HT1080 (cell line): ENCODE measurements around the gene COL17A1. TPM values are rescaled to one million over a fixed set of nuclear protein-coding genes. Genes with fewer than 3 reads are reported as not detected.

Source experiments
- DNase-seq: peaks from one replicate; pipeline ENCODE4 v3.0.0-alpha.2; 2015; ENCODE audit warnings: low read depth
- polyA plus RNA-seq, 2 experiments: library from polyadenylated mRNA; depleted of rRNA; stranded (reverse); fragments of >200 nt; gene quantifications; 2 replicates each; pipeline ENCODE4 v1.2.3, GENCODE V29; 2015
- total RNA-seq: library from RNA; depleted of rRNA; stranded (reverse); fragments of >200 nt; shearing (Covaris generic); gene quantifications from 2 replicates; pipeline ENCODE4 v1.2.3, GENCODE V29; 2014; rRNA removed

The COL17A1 gene
- total RNA-seq: 14.2 and 17.7 TPM in 2 replicates
- polyA plus RNA-seq (2015; cell fraction: cytosol; rRNA removed): 9.4 and 10.8 TPM in 2 replicates
- polyA plus RNA-seq (2015; cell fraction: nucleus; rRNA removed): 33.2 and 35.9 TPM in 2 replicates

- peak; percentile 69 for DNase-seq
These were observed at the start of gene COL17A1 for GRCh38 chr10:104085801-104086400. TSS of gene COL17A1 (minus strand) at chr10:104085880. CDS start at chr10:104080673, 5,207 bp downstream.

DNA sequence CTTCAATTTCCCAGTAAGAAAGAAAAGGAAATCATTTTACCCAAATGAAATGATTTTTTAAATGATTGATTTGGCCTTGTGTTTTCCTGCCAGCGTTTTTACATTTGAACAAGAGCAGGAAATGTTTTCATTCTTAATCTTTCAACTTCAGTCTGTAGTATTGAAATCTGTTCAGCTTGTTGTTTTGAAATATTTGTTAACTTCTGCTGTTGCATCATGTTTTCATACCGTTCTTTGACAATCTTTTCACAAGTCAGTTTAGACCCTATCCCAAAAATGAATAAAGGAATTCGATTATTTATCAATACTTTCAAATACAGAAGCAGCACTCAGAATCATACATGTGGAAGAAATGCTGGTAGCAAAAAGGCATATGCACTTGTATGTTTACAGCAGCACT lies 44.4 kb upstream of the COL17A1 start:
- no peak for DNase-seq

DNA sequence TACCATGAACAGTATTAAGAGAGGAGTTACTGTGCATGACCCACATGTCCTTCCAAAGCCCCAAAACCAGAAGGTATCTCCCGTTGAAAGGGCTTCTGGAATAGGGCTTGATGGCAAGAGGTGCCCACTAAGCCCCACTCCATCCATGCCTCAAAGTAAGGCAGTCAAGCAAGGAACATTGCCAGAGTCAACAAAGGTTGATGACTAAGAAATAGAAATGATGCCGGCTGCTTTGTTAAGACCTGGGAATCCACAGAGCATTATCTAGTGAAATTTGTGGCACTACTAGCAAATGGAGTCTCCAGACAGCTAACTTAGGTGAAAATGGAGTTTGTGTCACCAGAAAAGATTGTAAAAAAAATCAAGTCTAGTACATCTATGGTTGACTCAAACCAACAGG lies 42.5 kb upstream of the COL17A1 start:
- DNase-seq: peak; percentile 69

DNA sequence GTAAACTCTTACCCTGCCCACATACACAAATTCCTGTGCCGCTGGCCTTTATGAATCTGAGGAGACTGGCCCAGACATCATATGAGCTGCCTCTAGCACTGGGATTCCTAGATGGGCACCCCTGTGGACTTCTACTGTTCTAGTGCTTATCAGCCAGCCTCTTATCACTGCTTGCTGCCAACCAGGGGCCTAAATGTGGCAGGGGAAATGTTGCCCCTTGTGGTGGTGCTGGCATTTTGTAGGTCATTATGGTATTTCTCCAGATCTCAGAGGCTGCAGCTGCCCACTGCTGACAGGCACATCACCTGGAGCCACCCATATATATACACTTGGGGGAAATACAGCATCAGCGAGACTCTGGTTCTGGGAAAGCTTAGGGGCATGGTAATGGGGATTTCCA lies 41.7 kb upstream of the COL17A1 start:
- DNase-seq: peak; percentile 39

DNA sequence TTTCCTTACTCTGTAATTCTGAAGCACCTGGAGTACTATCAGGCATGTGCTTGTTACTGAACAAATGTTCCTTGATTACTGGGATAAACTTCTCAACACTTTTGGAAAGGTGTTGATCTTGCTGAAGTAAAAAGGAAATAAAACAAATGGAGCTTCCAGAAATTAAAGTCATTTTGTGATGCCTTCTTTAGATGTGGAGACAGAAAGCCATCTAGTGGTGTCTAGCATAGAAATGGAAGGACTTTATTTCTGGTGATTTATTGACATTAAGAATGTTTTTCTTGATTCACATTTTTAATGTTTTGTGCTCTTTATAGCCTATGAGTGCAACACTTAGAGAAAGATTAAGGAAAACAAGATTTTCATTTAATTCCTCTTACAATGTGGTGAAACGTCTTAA lies 37.7 kb upstream of the COL17A1 start:
- peak; percentile 33 for DNase-seq

- no peak for DNase-seq
These were observed 36.8 kb upstream of the COL17A1 start for GRCh38 chr10:104122225-104123107.

DNA sequence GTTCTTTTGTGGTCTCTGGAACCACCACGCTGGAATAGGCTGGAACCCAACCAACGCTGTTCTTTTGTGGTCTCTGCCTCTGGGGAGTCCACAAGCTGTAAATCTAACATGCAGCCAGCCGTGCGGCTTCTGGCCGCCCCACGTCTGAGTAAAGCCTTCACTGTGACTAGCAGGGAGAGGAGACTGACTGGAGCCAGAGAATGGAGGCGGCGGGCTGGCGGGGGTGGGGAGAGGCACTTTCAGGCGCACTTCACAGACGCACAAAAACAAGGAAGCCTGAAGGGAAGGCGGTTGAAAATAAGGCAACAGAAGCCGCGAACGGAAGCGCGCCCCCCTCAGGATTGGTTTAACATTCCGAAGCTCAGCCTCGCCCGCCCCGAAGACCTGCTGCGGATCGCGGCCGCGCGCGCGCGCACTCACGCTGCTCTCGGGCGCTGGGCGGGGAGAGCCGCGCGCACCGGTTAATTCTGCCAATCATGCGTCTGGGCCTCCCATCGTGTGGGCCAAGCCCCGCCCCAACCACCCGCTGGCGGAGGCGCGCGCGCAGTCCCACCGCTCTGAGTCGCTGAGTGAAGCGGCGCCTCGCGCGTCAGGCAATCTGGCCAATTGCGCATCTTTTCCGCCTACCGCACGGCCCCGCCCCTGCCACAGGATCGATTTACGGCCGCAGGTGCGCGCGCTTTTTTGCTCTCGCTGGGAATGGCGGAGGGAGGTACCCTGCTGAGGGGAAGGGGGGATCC lies 36.0 kb upstream of the COL17A1 start, which contains the start of gene SFR1:
TSS of gene SFR1 (plus strand) at position 687 of the 740 bp plus-strand sequence. CDS start at position 700, 13 bp downstream.
- peak; percentile 100 for DNase-seq

- DNase-seq: peak; percentile 95
These were observed 35.3 kb upstream of the COL17A1 start for GRCh38 chr10:104120903-104121484.

DNA sequence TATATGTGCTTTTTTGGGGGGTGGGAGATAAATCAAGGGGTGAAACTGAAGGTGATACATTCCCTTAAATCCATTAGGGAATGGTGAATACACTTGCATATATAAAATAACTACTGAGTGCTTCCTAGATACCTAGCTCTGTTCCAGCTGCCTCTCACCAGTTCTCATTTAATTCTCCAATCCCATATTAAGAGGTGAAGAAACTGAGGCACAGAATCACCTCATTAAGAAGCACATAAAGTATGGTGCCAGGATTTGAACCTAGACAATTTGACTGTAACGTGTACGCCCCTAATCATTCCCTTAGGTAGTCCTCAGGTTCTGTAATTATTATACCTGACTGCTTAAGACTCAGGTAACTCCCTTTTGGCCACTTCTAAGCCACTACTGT lies 34.8 kb upstream of the COL17A1 start:
- DNase-seq: no peak

DNA sequence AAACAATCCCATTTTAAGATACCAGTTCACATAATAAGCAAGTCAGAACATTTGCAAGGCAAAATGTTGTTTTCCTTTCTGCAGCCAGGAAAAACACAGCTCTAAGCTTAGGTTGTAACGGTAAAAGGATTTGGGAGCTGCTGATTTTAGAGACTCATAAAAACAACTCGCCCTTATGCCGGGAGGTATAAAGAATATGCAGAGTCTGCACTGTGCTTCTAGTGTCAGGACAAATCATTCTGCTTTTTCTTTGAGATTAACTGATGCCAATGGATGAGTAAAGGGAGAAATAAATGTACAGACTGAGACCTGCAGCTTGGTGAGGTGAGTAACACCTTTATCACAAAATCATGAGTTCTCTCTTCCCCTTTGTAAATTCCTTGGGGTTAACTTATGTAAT lies 34.3 kb upstream of the COL17A1 start:
- no peak for DNase-seq

GRCh38 chr10:104117839-104118323 lies 32.2 kb upstream of the COL17A1 start:
- peak; percentile 89 for DNase-seq

GRCh38 chr10:104113376-104113956 lies 27.8 kb upstream of the COL17A1 start:
- DNase-seq: no peak

- DNase-seq: peak; percentile 95
These were observed 24.4 kb upstream of the COL17A1 start for GRCh38 chr10:104109908-104110662.

DNA sequence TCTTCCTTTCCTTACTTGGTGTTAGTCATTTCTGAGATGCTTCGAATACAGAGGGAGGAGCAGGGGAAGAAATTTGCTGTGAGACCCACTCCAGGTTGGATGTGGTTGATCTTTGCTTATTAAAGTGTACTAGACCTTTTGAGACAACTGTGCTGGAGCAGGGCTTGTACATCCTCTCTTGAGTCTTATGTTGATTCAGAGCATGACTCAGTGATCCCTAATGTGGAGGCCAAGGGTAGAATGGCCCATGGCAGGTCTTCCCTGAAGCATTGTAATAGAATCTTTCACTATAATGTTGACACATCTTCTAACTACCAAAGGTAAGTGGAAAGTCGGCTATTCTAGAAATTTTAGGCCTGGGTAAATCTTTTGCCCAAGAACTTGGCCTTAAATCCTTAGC lies 19.2 kb upstream of the COL17A1 start:
- DNase-seq: peak; percentile 74

DNA sequence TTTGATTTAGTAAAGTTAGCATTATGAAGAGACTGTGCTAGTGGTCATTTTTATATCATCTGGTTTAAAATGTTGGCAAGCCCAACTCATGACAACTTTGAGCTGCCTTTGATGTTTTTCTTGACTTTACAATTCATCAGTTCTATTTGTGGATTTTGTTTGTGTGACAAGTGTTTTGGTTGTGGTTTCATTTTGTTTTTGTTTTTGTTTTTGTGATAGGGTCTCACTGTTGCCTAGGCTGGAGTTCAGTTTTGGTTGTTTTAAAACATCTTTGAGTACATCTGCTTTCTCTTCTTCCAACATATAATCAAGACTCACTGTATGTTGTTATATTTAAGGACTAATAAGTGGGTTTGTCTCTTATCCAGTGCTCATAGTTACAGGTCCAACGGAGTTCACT lies 18.7 kb upstream of the COL17A1 start:
- DNase-seq: no peak

DNA sequence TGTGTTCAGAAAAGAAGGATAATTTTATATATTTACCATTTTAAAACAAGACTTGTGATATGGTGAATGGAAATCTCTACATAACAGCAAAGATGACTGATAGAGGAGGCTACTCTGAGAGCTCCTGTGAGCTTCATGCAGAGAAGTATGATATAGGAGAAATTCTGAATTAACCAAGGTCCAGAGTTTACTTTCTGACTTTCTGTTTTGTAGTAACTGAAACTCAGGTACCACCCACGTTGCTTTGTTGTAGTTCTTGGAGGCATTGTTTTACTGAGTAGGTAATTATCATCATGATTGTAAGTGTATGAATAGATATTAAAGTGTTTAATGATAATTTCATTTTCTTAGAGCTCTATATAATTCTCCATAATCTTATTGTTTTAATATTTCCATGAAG lies 18.3 kb upstream of the COL17A1 start:
- no peak for DNase-seq

- no peak for DNase-seq
These were observed 16.2 kb upstream of the COL17A1 start for GRCh38 chr10:104101902-104102301.

DNA sequence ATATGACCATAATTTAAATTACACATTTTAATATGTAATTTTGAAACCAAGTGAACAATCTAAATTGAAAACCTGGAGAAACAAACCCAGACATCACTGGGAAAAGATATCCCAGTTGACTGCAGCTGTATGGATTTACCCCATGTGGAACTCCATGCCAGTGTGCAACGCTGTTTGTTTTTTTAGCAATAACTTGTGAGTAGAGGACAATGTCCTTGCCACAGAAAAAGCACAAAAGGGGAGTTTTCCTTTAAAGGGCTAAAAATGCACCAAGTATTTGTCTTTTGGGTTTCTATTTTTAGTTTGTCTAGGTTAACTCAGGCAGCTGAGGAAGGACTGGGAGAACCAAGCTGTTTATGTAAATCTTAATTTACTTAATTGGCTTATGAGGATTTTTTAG lies 15.1 kb upstream of the COL17A1 start:
- no peak for DNase-seq

GRCh38 chr10:104099941-104100340 lies 14.3 kb upstream of the COL17A1 start:
- peak; percentile 55 for DNase-seq

- peak; percentile 42 for DNase-seq
These were observed 13.6 kb upstream of the COL17A1 start for GRCh38 chr10:104099269-104099668.
